H1 (cell line): Measurements from ENCODE around the gene LY9. TPM values are rescaled to one million over a fixed set of nuclear protein-coding genes. Genes with fewer than 3 reads are reported as not detected.

Experiments used
- CTCF ChIA-PET: fragments of 300-600 bp; sonication (Branson Sonifier 250); formaldehyde crosslinking; loops from one replicate; lab custom pipeline; 2021; ENCODE audit not compliant: partially characterized antibody; lab: Charles Lee
- POLR2A ChIA-PET: fragments of 300-600 bp; sonication (Branson Sonifier 250); formaldehyde crosslinking; loops from one replicate; lab custom pipeline; 2021; ENCODE audit warnings: inconsistent platforms; ENCODE audit not compliant: partially characterized antibody; lab: Charles Lee
- DNase-seq, 2 experiments: peaks; one replicate each; pipeline versions ENCODE4 v3.0.0 to v3.0.0-alpha.2; 2010 to 2022; ENCODE audit warnings: low spot score in 2 of 2, low read depth in 1 of 2, mixed read lengths in 1 of 2
- FAIRE-seq: peaks from 2 replicates; lab custom pipeline; 2011; peaks lifted over from hg19 to GRCh38; lab: Jason Lieb, UNC
- H2AFZ ChIP-seq: 2 replicates; pipeline ENCODE4 v1.8.1; 2012; ENCODE audit warnings: low read length, inconsistent platforms
- H2AK5ac ChIP-seq: 2 replicates; pipeline ENCODE4 v1.6.1; 2013; ENCODE audit warnings: low read depth, low read length
- H2BK120ac ChIP-seq: replicated peaks from 2 replicates; pipeline ENCODE3; 2013; ENCODE audit warnings: low read depth, low read length, inconsistent platforms
- H2BK12ac ChIP-seq: 2 replicates; pipeline ENCODE4 v1.6.1; 2013; ENCODE audit warnings: low read depth, low read length
- H2BK15ac ChIP-seq: 2 replicates; pipeline ENCODE4 v1.6.1; 2013; ENCODE audit warnings: low read length
- H2BK20ac ChIP-seq: 2 replicates; pipeline ENCODE4 v1.6.1; 2013; ENCODE audit warnings: low read length
- H2BK5ac ChIP-seq: 2 replicates; pipeline ENCODE4 v1.6.1; 2013; ENCODE audit warnings: low read depth, low read length
- H3K14ac ChIP-seq: 2 replicates; pipeline ENCODE4 v1.6.1; 2013; ENCODE audit warnings: inconsistent platforms; ENCODE audit not compliant: insufficient read length
- H3K18ac ChIP-seq: 2 replicates; pipeline ENCODE4 v1.6.1; 2013; ENCODE audit warnings: low read length; ENCODE audit errors: extremely low read depth
- H3K23ac ChIP-seq: 2 replicates; pipeline ENCODE4 v1.6.1; 2013; ENCODE audit warnings: inconsistent platforms; ENCODE audit not compliant: insufficient read length
- H3K23me2 ChIP-seq: 2 replicates; pipeline ENCODE4 v1.6.1; 2013; ENCODE audit warnings: low read depth, low read length
- H3K27ac ChIP-seq: 2 replicates; pipeline ENCODE4 v1.6.1; 2011; ENCODE audit warnings: low read depth, low read length, inconsistent platforms
- H3K27me3 ChIP-seq, 4 experiments: replicated peaks in 1 of 4; 1 replicate in 1 of 4; 2 replicates in 3 of 4; pipeline versions ENCODE4 v1.6.1 to v1.8.1; 2011 to 2013; ENCODE audit warnings: low read length in 3 of 4, mild to moderate bottlenecking in 3 of 4, inconsistent platforms in 2 of 4, mixed read lengths in 2 of 4, moderate library complexity in 1 of 4; ENCODE audit not compliant: control insufficient read depth in 3 of 4, insufficient read depth in 3 of 4; ENCODE audit errors: extremely low read depth in 1 of 4
- H3K36me3 ChIP-seq, 4 experiments: 2 replicates each; pipeline versions ENCODE4 v1.6.1 to v1.8.1; 2011 to 2013; ENCODE audit warnings: mild to moderate bottlenecking in 4 of 4, low read length in 3 of 4, moderate library complexity in 2 of 4, control low read depth in 1 of 4, inconsistent platforms in 1 of 4; ENCODE audit not compliant: insufficient read depth in 4 of 4, control insufficient read depth in 2 of 4
- H3K4ac ChIP-seq: replicated peaks from 2 replicates; pipeline ENCODE3; 2013; ENCODE audit warnings: low read length, low read depth, mixed read lengths, inconsistent platforms; ENCODE audit not compliant: insufficient read length
- H3K4me1 ChIP-seq, 4 experiments: replicated peaks in 1 of 4; 1 replicate in 1 of 4; 2 replicates in 3 of 4; pipeline versions ENCODE4 v1.6.1 to v1.8.1; 2011 to 2013; ENCODE audit warnings: low read length in 3 of 4, inconsistent platforms in 2 of 4, mixed read lengths in 1 of 4; ENCODE audit not compliant: insufficient read depth in 4 of 4, control insufficient read depth in 3 of 4
- H3K4me2 ChIP-seq, 2 experiments: 2 replicates each; pipeline versions ENCODE4 v1.6.1 to v1.8.1; 2011 to 2013; ENCODE audit warnings: low read depth in 2 of 2, low read length in 2 of 2, control low read depth in 1 of 2, inconsistent platforms in 1 of 2, mild to moderate bottlenecking in 1 of 2; ENCODE audit not compliant: insufficient read depth in 1 of 2
- H3K4me3 ChIP-seq, 4 experiments: fragments of 200-600, 300-600 bp in 1 of 4; sonication (generic), shearing (Covaris generic), sonication (Bioruptor Twin) in 1 of 4; 2 replicates each; pipeline versions ENCODE4 v1.5.1 to v1.8.1; 2011 to 2016; ENCODE audit warnings: low read length in 4 of 4, low read depth in 3 of 4, control low read depth in 2 of 4, inconsistent platforms in 2 of 4, mild to moderate bottlenecking in 2 of 4, mixed read lengths in 1 of 4, moderate library complexity in 1 of 4; ENCODE audit not compliant: insufficient read depth in 2 of 4; ENCODE audit errors: extremely low read depth in 1 of 4
- H3K56ac ChIP-seq: replicated peaks from 2 replicates; pipeline ENCODE3; 2013; ENCODE audit warnings: low read depth, mild to moderate bottlenecking, mixed read lengths, low read length, inconsistent platforms; ENCODE audit not compliant: insufficient read length
- H3K79me1 ChIP-seq: 2 replicates; pipeline ENCODE4 v1.6.1; 2013; ENCODE audit warnings: low read depth, low read length, control low read depth
- H3K79me2 ChIP-seq, 2 experiments: 2 replicates each; pipeline versions ENCODE4 v1.6.1 to v1.8.1; 2012 to 2013; ENCODE audit warnings: low read length in 2 of 2, mild to moderate bottlenecking in 2 of 2, inconsistent platforms in 1 of 2; ENCODE audit not compliant: insufficient read depth in 2 of 2, control insufficient read depth in 1 of 2
- H3K9ac ChIP-seq, 4 experiments: replicated peaks in 1 of 4; 1 replicate in 1 of 4; 2 replicates in 3 of 4; pipeline versions ENCODE4 v1.6.1 to v1.8.1; 2011 to 2013; ENCODE audit warnings: low read depth in 3 of 4, low read length in 3 of 4, control low read depth in 2 of 4, mild to moderate bottlenecking in 2 of 4, moderate library complexity in 2 of 4, inconsistent platforms in 1 of 4; ENCODE audit errors: extremely low read depth in 1 of 4
- H3K9me3 ChIP-seq, 2 experiments: 2 replicates each; pipeline versions ENCODE4 v1.6.1 to v1.8.1; 2012 to 2013; ENCODE audit warnings: mild to moderate bottlenecking in 2 of 2, moderate library complexity in 2 of 2, control low read depth in 1 of 2, inconsistent platforms in 1 of 2, low read depth in 1 of 2, low read length in 1 of 2, mixed read lengths in 1 of 2; ENCODE audit not compliant: insufficient read depth in 2 of 2
- H4K20me1 ChIP-seq, 2 experiments: replicated peaks in 1 of 2; 2 replicates each; pipeline versions ENCODE3 to v1.8.1; 2011 to 2013; ENCODE audit warnings: inconsistent platforms in 2 of 2, low read length in 2 of 2, mild to moderate bottlenecking in 1 of 2; ENCODE audit not compliant: insufficient read depth in 2 of 2, control insufficient read depth in 1 of 2
- H4K5ac ChIP-seq: 2 replicates; pipeline ENCODE4 v1.6.1; 2013; ENCODE audit warnings: low read length, low read depth, mixed read lengths, inconsistent platforms; ENCODE audit not compliant: insufficient read length
- H4K8ac ChIP-seq: 2 replicates; pipeline ENCODE4 v1.8.0; 2013; ENCODE audit warnings: mild to moderate bottlenecking, moderate library complexity, low read length, inconsistent platforms; ENCODE audit not compliant: insufficient read depth; ENCODE audit errors: extremely low read depth
- H4K91ac ChIP-seq: replicated peaks from 2 replicates; pipeline ENCODE3; 2013; ENCODE audit warnings: low read length, mixed read lengths, inconsistent platforms; ENCODE audit not compliant: insufficient read length
- BCL11A ChIP-seq, 2 experiments: IDR thresholded peaks; one replicate each; pipeline ENCODE4 v1.6.1; 2011; ENCODE audit warnings: low read depth in 2 of 2, low read length in 2 of 2, mild to moderate bottlenecking in 2 of 2
- BRCA1 ChIP-seq: IDR thresholded peaks from 2 replicates; pipeline ENCODE4 v1.6.1; 2012; ENCODE audit warnings: low read depth, low read length, improper control_type of control experiment
- EGR1 ChIP-seq: IDR thresholded peaks from 2 replicates; pipeline ENCODE4 v1.6.1; 2011; ENCODE audit warnings: low read depth, low read length, borderline replicate concordance
- NANOG ChIP-seq: IDR thresholded peaks from 2 replicates; pipeline ENCODE4 v1.6.1; 2011; ENCODE audit warnings: low read length, low read depth, mild to moderate bottlenecking, inconsistent platforms; ENCODE audit not compliant: insufficient read depth, poor library complexity, severe bottlenecking
- POU5F1 ChIP-seq: IDR thresholded peaks from 2 replicates; pipeline ENCODE4 v1.6.1; 2011; ENCODE audit warnings: low read depth, mild to moderate bottlenecking, low read length, moderate library complexity
- RFX5 ChIP-seq: IDR thresholded peaks from 2 replicates; pipeline ENCODE4 v1.6.1; 2011; ENCODE audit warnings: low read depth, low read length, improper control_type of control experiment, borderline replicate concordance
- RXRA ChIP-seq: IDR thresholded peaks from 2 replicates; pipeline ENCODE4 v1.6.1; 2011; ENCODE audit warnings: low read depth, mild to moderate bottlenecking, low read length, moderate library complexity; ENCODE audit not compliant: insufficient read depth
- SAP30 ChIP-seq: fragments of 300-600 bp; sonication (generic); IDR thresholded peaks from 2 replicates; pipeline ENCODE4 v1.7.1; 2012; ENCODE audit warnings: low read length, moderate library complexity, mild to moderate bottlenecking, inconsistent platforms; ENCODE audit not compliant: insufficient read depth, insufficient replicate concordance
- SIX5 ChIP-seq: IDR thresholded peaks from 2 replicates; pipeline ENCODE4 v1.6.1; 2011; ENCODE audit warnings: mild to moderate bottlenecking, low read depth, low read length
- TBP ChIP-seq: IDR thresholded peaks from 2 replicates; pipeline ENCODE4 v1.6.1; 2011; ENCODE audit warnings: low read depth, low read length, improper control_type of control experiment
- ZNF274 ChIP-seq: IDR thresholded peaks from 2 replicates; pipeline ENCODE4 v1.7.0; 2012; ENCODE audit warnings: low read length, borderline replicate concordance; ENCODE audit errors: extremely low read depth
- WGBS, 2 experiments: shearing (Covaris generic) in 1 of 2; methylation state at CpG; one replicate each; pipeline versions ENCODE4 v1.1.6 to v1.1.7; 2013 to 2015; ENCODE audit warnings: low lambda C conversion rate in 2 of 2, mixed read lengths in 2 of 2, inconsistent platforms in 1 of 2, low coverage in 1 of 2, missing lambda C conversion rate in 1 of 2; ENCODE audit not compliant: insufficient replicate concordance in 2 of 2, insufficient coverage in 1 of 2, insufficient read length in 1 of 2; ENCODE audit errors: extremely low coverage in 1 of 2, missing lambda C conversion rate in 1 of 2; 5-methylcytosine and 5-hydroxymethylcytosine counted together
- polyA plus RNA-seq, 7 experiments: library from polyadenylated mRNA; depleted of rRNA in 3 of 7; stranded (reverse) in 5 of 7; unstranded in 2 of 7; fragments of >200 nt in 5 of 7; fragments of 200-250 nt in 2 of 7; gene quantifications; 1 replicate in 5 of 7; 2 replicates in 1 of 7; 4 replicates in 1 of 7; pipeline versions ENCODE4 v1.2.1 to v1.2.3, GENCODE V29; 2011 to 2013; ENCODE audit warnings: missing spikeins in 2 of 7, mixed read lengths in 2 of 7
- total RNA-seq: library from RNA; stranded (reverse); fragmentation: NEBNext Ultra II Directional; extraction: Animal tissue kit (Norgen Biotek cat#: 25700); gene quantifications from 2 replicates; pipeline ENCODE4 v1.2.1, GENCODE V29; 2021

LY9 gene
- total and polyA plus RNA-seq, 2 of the 8 experiments (the other 6 are each of a cell fraction or from before 2014, with no cell fraction given): not detected

DNA sequence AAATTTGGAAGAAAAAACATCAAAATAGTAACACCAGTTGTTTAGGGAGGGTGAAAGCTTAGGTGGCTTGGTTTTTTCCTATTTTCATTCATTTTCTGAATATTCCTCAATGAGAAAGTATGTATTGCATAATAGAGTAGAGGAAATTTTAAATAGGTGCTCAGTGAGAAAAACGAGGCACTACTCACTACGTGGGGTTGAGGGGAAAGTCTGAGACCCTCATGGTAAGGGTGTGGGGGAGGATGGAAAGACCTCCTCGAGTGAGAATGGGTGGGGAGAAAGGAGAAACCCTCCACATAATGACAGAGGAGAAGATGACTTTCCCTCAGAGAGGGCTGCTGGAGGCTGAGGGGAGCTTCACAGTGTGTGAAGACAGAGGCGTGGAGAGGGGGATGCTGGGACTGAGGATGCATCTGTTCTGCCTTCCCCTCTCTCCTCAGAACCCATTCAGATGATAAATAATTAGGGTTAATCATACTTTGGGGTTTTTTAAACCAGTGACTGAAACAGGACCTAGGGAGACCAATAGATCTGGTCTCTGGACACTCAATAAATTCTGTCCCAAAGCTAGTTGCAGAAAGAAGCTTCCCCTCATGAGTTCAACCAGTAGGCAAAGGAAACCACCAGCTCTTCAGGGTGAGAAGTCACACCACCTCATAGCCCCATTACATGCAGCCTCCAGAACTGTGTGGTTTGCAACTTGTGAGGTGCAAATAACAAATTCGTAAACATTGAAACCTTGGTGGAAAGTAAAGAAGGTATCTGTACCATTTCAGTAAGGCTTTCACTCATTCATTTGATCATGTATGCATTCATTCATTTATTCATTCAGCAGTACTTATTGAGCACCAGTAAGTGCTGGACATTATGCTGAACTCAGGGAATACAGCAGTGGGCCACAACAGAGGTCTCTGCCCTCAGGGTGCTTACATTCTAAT, 39.8 kb upstream of the LY9 start:
- Histone ChIP-seq H3K4ac (no peak overlapping the region), H3K4me1 (no peaks in the 10 kb centered on the region), H4K20me1 (no peaks in the 10 kb centered on the region), H3K14ac (no peak overlapping the region), H3K23me2 (no peaks in the 10 kb centered on the region), H4K8ac (no peak overlapping the region), H4K91ac (no peak overlapping the region), H4K5ac (no peak overlapping the region), H3K9ac (no peak overlapping the region), H3K79me2 (no peaks in the 10 kb centered on the region), H3K27ac (no peak overlapping the region), H3K9me3 (no peaks in the 10 kb centered on the region), H3K4me2 (no peak overlapping the region), H3K36me3 (no peaks in the 10 kb centered on the region), H3K56ac (no peak overlapping the region), H2BK12ac (no peak overlapping the region), H3K27me3 (no peaks in the 10 kb centered on the region), H3K4me3 (no peak overlapping the region), H3K79me1 (no peaks in the 10 kb centered on the region), H3K18ac (no peak overlapping the region), H2BK120ac (no peak overlapping the region), H2BK20ac (no peak overlapping the region), H2AK5ac (no peak overlapping the region), H2BK15ac (no peak overlapping the region), H2BK5ac (no peak overlapping the region), H2AFZ (no peak overlapping the region), H3K23ac (no peak overlapping the region)
- CTCF ChIA-PET: interaction anchor here (1.0 to 4.2 kb wide), 5 partner anchors 13 to 75 kb away, joined by 3 to 22 read pairs (median 5); no protein-coding TSS in a partner anchor
- 83% methylated on average over 5 of the region's 5 CpGs; no CpG with 5 or more reads in 1 of the 2 experiments for WGBS, 2 experiments
- no peak for FAIRE-seq
- DNase-seq: no peak
- no peak for TF ChIP-seq BCL11A (IDR thresholded peaks at IDR 0.05; ENCODE audit: low read depth in 2 of 2, low read length in 2 of 2)
- TF ChIP-seq SAP30: no peak
- TF ChIP-seq ZNF274: no peak
- no peak for TF ChIP-seq BRCA1
- TF ChIP-seq RFX5: no peak
- TF ChIP-seq POU5F1: no peak
- TF ChIP-seq RXRA: no peak
- no peak for TF ChIP-seq SIX5
- no peak for TF ChIP-seq TBP
- no peak for TF ChIP-seq NANOG
- TF ChIP-seq EGR1: no peak
- POLR2A ChIA-PET: interaction anchor here (0.6 kb wide), 1 partner anchor 483 kb away, joined by 3 read pairs; no protein-coding TSS in a partner anchor
